Skeletal muscle tissue (tissue), 4 donors: ENCODE data around the gene CNIH4. TPM values are rescaled to one million over a fixed set of nuclear protein-coding genes. Genes with fewer than 3 reads are reported as not detected.
"Not testable (repeated sequence)": the region's sequence is repeated elsewhere in the genome, so short reads cannot be mapped to it uniquely, and the experiment has no call there.

Experiments
- H3K27ac ChIP-seq: one replicate; pipeline ENCODE4 v1.7.0; 2013; ENCODE audit warnings: mild to moderate bottlenecking, low read depth, low read length, inconsistent platforms
- H3K27me3 ChIP-seq, 3 donors: one replicate each; pipeline ENCODE4 v1.7.0; 2013; ENCODE audit warnings: low read length in 3 of 3; ENCODE audit not compliant: control insufficient read depth in 3 of 3, insufficient read depth in 3 of 3
- H3K36me3 ChIP-seq, 3 donors: one replicate each; pipeline ENCODE4 v1.7.0; 2013; ENCODE audit warnings: low read length in 3 of 3; ENCODE audit not compliant: control insufficient read depth in 3 of 3, insufficient read depth in 3 of 3
- H3K4me1 ChIP-seq, 3 donors: one replicate each; pipeline ENCODE4 v1.7.0; 2013; ENCODE audit warnings: low read length in 3 of 3, mild to moderate bottlenecking in 3 of 3; ENCODE audit not compliant: control insufficient read depth in 3 of 3, insufficient read depth in 3 of 3
- H3K4me3 ChIP-seq, 3 donors: one replicate each; pipeline ENCODE4 v1.7.0; 2013; ENCODE audit warnings: low read length in 3 of 3
- H3K9ac ChIP-seq, 3 donors: one replicate each; pipeline ENCODE4 v1.7.0; 2013; ENCODE audit warnings: low read length in 3 of 3, mild to moderate bottlenecking in 3 of 3, moderate library complexity in 2 of 3, low read depth in 1 of 3
- H3K9me3 ChIP-seq, 3 donors: one replicate each; pipeline ENCODE4 v1.7.0; 2013; ENCODE audit warnings: low read length in 3 of 3; ENCODE audit not compliant: control insufficient read depth in 3 of 3
- total RNA-seq: library from RNA; depleted of rRNA; stranded (reverse); fragments of >200 nt; gene quantifications from one replicate; pipeline ENCODE4 v1.2.3, GENCODE V29; 2014
- donor health status: Osteomylitis.

The CNIH4 gene
- 54.3 TPM for total RNA-seq

DNA sequence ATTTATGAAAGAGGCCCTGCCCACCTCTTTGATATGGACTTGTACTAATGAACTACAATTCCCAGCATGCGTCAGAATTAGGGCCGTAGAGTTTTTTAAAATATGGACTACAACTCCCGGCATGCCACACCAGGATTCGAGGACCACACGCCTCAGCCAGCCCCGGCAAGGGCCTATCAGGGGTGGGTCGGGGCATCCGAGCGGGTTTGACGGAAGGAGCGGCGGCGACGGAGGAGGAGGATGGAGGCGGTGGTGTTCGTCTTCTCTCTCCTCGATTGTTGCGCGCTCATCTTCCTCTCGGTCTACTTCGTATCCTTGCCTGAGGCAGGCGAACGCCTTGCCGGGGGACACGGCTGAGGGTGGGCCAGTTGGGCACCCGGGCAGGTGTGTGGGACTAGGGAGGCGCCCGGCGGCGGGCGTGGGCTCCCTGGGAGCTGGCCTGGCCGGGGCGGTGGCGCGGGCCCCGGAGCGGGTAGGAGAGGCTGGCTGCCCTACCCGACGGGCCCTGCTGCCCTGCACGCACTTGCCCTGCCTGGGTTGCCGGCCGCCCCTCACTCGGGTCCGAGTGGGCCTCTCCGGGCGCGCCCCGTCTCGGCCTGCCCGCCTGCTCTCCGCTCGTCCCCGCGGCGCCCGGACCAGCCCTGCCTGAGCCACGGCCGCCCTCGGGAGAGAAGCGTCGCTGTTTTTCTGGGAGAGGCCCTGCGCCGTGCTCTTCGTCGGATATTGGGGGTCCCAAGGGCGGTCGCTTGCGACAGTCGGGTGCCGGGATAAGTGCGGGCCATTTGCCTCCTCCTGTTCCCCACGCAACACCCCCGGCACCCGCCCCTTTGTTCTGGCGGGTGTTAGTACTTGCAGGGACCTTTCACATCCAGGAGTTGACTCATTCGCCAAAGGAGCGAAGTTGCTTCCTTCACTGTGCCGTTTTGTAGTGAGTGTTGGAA, at the start of gene CNIH4:
Gene CNIH4, plus strand, starts transcription at position 195 of the 941 bp plus-strand sequence. Its CDS starts 46 bp downstream, at position 241.
- Histone ChIP-seq H3K36me3 (no peaks in the 10 kb centered on the region), H3K9me3 (no peaks in the 10 kb centered on the region), H3K4me1 (peaks cover 8 to 22% (median 17%) of the 10 kb centered on the region in 3 donors), H3K9ac (peak within 1 kb of the TSS; percentile 82 to 89 (median 89)), H3K27ac (peak within 1 kb of the TSS; percentile 83), H3K27me3 (no peaks in the 10 kb centered on the region), H3K4me3 (peak within 1 kb of the TSS; percentile 85 to 98 (median 95))

GRCh38 chr1:224308064-224308463, 48.6 kb upstream of the CNIH4 start:
- no peak overlapping the region for H3K9ac ChIP-seq
- H3K4me3 ChIP-seq: no peak overlapping the region
- H3K4me1 ChIP-seq: no peaks in the 10 kb centered on the region
- H3K36me3 ChIP-seq: peaks cover 15 to 37% (median 35%) of the 10 kb centered on the region in 3 donors
- H3K27ac ChIP-seq: no peak overlapping the region
- no peaks in the 10 kb centered on the region for H3K27me3 ChIP-seq
- no peaks in the 10 kb centered on the region for H3K9me3 ChIP-seq

DNA sequence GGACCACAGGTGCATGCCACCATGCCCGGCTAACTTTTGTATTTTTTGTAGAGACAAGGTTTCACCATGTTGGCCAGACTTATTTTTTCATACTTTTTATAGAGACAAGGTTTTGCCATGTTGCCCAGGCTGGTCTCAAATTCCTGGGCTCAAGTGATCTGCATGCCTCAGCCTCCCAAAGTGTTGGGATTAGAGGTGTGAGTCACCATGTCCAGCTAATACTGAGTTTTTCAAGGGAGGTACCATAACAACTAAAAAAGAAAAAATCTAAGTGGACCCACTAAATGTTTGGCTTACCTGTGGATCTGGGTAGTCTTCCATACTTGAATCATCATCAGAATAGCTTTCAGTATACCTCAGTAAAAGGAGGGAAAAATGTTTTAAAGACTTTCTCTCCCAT, 45.2 kb upstream of the CNIH4 start:
- not testable (repeated sequence) for H3K4me3 ChIP-seq, H3K4me1 ChIP-seq, H3K9ac ChIP-seq, H3K9me3 ChIP-seq, H3K27me3 ChIP-seq, H3K27ac ChIP-seq
- H3K36me3 ChIP-seq: peaks cover 9 to 39% (median 21%) of the 10 kb centered on the region in 3 donors

- no peak overlapping the region for H3K4me3 ChIP-seq
- no peaks in the 10 kb centered on the region for H3K4me1 ChIP-seq
- H3K27me3 ChIP-seq: no peaks in the 10 kb centered on the region
- H3K9ac ChIP-seq: no peak overlapping the region
- no peaks in the 10 kb centered on the region for H3K9me3 ChIP-seq
- no peak overlapping the region for H3K27ac ChIP-seq
- peaks cover 9 to 36% (median 22%) of the 10 kb centered on the region in 3 donors for H3K36me3 ChIP-seq
Measured at GRCh38 chr1:224312025-224312424, 44.7 kb upstream of the CNIH4 start.

GRCh38 chr1:224317383-224318045, 39.2 kb upstream of the CNIH4 start:
- Histone ChIP-seq H3K36me3 (peaks cover 2 to 24% (median 15%) of the 10 kb centered on the region in 3 donors), H3K4me3 (no peak overlapping the region), H3K27ac (no peak overlapping the region), H3K27me3 (no peaks in the 10 kb centered on the region), H3K9me3 (no peaks in the 10 kb centered on the region), H3K9ac (no peak overlapping the region), H3K4me1 (no peaks in the 10 kb centered on the region)

- H3K9me3 ChIP-seq: no peaks in the 10 kb centered on the region
- H3K9ac ChIP-seq: no peak overlapping the region
- H3K4me1 ChIP-seq: peaks cover 0 to 1% (median 0%) of the 10 kb centered on the region in 3 donors
- H3K36me3 ChIP-seq: peaks cover 0 to 8% (median 7%) of the 10 kb centered on the region in 3 donors
- H3K27me3 ChIP-seq: no peaks in the 10 kb centered on the region
- H3K4me3 ChIP-seq: no peak overlapping the region
- no peak overlapping the region for H3K27ac ChIP-seq
Measured at GRCh38 chr1:224321706-224322105, 35.0 kb upstream of the CNIH4 start.

GRCh38 chr1:224325959-224326358, 30.7 kb upstream of the CNIH4 start:
- peaks cover 0 to 2% (median 0%) of the 10 kb centered on the region in 3 donors for H3K36me3 ChIP-seq
- H3K27me3 ChIP-seq: no peaks in the 10 kb centered on the region
- H3K27ac ChIP-seq: no peak overlapping the region
- H3K9me3 ChIP-seq: no peaks in the 10 kb centered on the region
- peaks cover 8 to 23% (median 18%) of the 10 kb centered on the region in 3 donors for H3K4me1 ChIP-seq
- H3K4me3 ChIP-seq: no peak overlapping the region
- H3K9ac ChIP-seq: no peak overlapping the region

DNA sequence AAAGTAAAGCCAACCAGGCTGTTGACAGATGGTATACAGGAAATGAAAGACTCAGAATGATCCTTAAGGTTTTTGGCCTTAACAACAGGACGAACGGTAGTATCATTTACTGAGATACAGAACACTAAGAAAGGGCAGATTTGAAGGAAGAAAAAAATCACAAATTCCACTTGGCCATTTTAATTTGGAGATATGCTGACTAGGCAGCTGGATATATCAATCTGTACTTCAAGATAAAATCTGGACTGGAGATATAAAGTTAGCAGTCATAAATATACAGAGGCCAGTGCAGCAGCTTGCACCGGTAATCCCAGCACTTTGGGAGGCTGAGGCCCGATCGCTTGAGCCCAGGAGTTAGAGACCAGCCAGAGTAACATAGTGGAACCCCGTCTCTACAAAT, 28.0 kb upstream of the CNIH4 start:
- Histone ChIP-seq H3K4me3 (no peak overlapping the region), H3K4me1 (peaks cover 8 to 23% (median 18%) of the 10 kb centered on the region in 3 donors), H3K9ac (peak overlapping the region in 1 of 3 donors; percentile 95), H3K27ac (no peak overlapping the region), H3K9me3 (no peaks in the 10 kb centered on the region), H3K27me3 (no peaks in the 10 kb centered on the region), H3K36me3 (peaks cover 0 to 2% (median 0%) of the 10 kb centered on the region in 3 donors)

GRCh38 chr1:224329484-224329841, 27.2 kb upstream of the CNIH4 start:
- peaks cover 0 to 2% (median 0%) of the 10 kb centered on the region in 3 donors for H3K36me3 ChIP-seq
- H3K4me3 ChIP-seq: peak overlapping the region; percentile 94 to 97 (median 95)
- peak overlapping the region; percentile 95 to 97 (median 96) for H3K9ac ChIP-seq
- H3K27ac ChIP-seq: peak overlapping the region; percentile 89
- H3K4me1 ChIP-seq: peaks cover 8 to 27% (median 18%) of the 10 kb centered on the region in 3 donors
- H3K27me3 ChIP-seq: no peaks in the 10 kb centered on the region
- no peaks in the 10 kb centered on the region for H3K9me3 ChIP-seq
